Ishikawa (cell line): ENCODE measurements around the gene ZMYND15.

Experiments used
- CREB1 ChIP-seq: IDR thresholded peaks from 2 replicates; pipeline ENCODE4 v1.6.1; 2012; ENCODE audit warnings: low read depth
- MAX ChIP-seq: IDR thresholded peaks from 2 replicates; pipeline ENCODE4 v1.6.1; 2012
- RAD21 ChIP-seq: IDR thresholded peaks from 2 replicates; pipeline ENCODE4 v1.6.1; 2012; ENCODE audit warnings: low read depth

- TF ChIP-seq RAD21 (no peak), MAX (no peak), CREB1 (no peak)
Observed at GRCh38 chr17:4743898-4744297, 4.3 kb downstream of the ZMYND15 start.
